ENCODE measurements around the gene SUGCT. TPM values are rescaled to one million over a fixed set of nuclear protein-coding genes. Genes with fewer than 3 reads are reported as not detected.

SUGCT gene
- polyA plus RNA-seq, 1 of the 3 experiments (the other 2 are of a cell fraction) = 53.7 TPM

- Histone ChIP-seq H3F3A (replicated peaks; ENCODE audit: insufficient read depth) (no peaks in the 10 kb centered on the region), H3K9ac (no peak overlapping the region), H3K9me2 (no peaks in the 10 kb centered on the region), H3K27ac (ENCODE audit: low read depth in 2 of 2, low read length in 1 of 2) (no peak overlapping the region), H4K20me1 (ENCODE audit: insufficient read depth) (no peaks in the 10 kb centered on the region), H3K4me3 (ENCODE audit: low read depth in 2 of 2, low read length in 1 of 2) (no peak overlapping the region), H3K4me1 (ENCODE audit: control insufficient read depth in 1 of 2, insufficient read depth in 2 of 2, low read depth in 1 of 2, low read length in 1 of 2) (no peaks in the 10 kb centered on the region), H3K9me3 (no peaks in the 10 kb centered on the region), H3K36me3 (replicated peaks in 1 of 2; ENCODE audit: control insufficient read depth in 1 of 2, insufficient read depth in 2 of 2, low read length in 1 of 2) (peaks cover 0 to 5% of the 10 kb centered on the region in 2 experiments), H2AFZ (ENCODE audit: low read depth) (no peak overlapping the region), H3K79me2 (ENCODE audit: insufficient read depth) (no peaks in the 10 kb centered on the region), H3K4me2 (no peak overlapping the region), H3K27me3 (ENCODE audit: insufficient read depth) (no peaks in the 10 kb centered on the region)
- CTCF ChIA-PET = interaction anchor here (1.3 kb wide), 1 partner anchor 11 kb away, joined by 3 read pairs; no protein-coding TSS in a partner anchor
- WGBS (ENCODE audit: low lambda C conversion rate) = 77% methylated on average over 1 of the region's 1 CpG
- no peak for DNase-seq
- POLR2A ChIA-PET = no interaction called here
- no peak for TF ChIP-seq MAX (IDR thresholded peaks at IDR 0.05; ENCODE audit: low read depth)
- TF ChIP-seq EP300 (IDR thresholded peaks at IDR 0.05; ENCODE audit: borderline replicate concordance in 1 of 2, low read depth in 1 of 2, low read length in 1 of 2) = no peak
- TF ChIP-seq NFIC (IDR thresholded peaks at IDR 0.05; ENCODE audit: borderline replicate concordance) = no peak
- TF ChIP-seq TAF1 (IDR thresholded peaks at IDR 0.05; ENCODE audit: borderline replicate concordance, low read depth, low read length) = no peak
- TF ChIP-seq CTCF (IDR thresholded peaks at IDR 0.05) = no peak
- no peak for TF ChIP-seq RCOR1 (IDR thresholded peaks at IDR 0.05; ENCODE audit: low read length)
- no peak for TF ChIP-seq CHD2 (IDR thresholded peaks at IDR 0.05; ENCODE audit: low read length, partially characterized antibody)
- no peak for TF ChIP-seq POLR2AphosphoS5 (IDR thresholded peaks at IDR 0.05; ENCODE audit: low read depth, low read length)
- no peak for TF ChIP-seq RFX5 (IDR thresholded peaks at IDR 0.05; ENCODE audit: low read length)
- TF ChIP-seq MXI1 (IDR thresholded peaks at IDR 0.05; ENCODE audit: low read depth, low read length) = no peak
Observed at GRCh38 chr7:40186586-40186985, 51.8 kb downstream of the SUGCT start.

GRCh38 chr7:40192036-40192435 lies 57.2 kb downstream of the SUGCT start:
- H3K9ac ChIP-seq = no peak overlapping the region
- no peaks in the 10 kb centered on the region for H3K36me3 ChIP-seq (replicated peaks in 1 of 2; ENCODE audit: control insufficient read depth in 1 of 2, insufficient read depth in 2 of 2, low read length in 1 of 2)
- CTCF ChIA-PET = no interaction called here
- POLR2A ChIA-PET = no interaction called here
- no peaks in the 10 kb centered on the region for H3K9me3 ChIP-seq
- H3K4me2 ChIP-seq = no peak overlapping the region
- H3K27ac ChIP-seq (ENCODE audit: low read depth in 2 of 2, low read length in 1 of 2) = no peak overlapping the region
- H2AFZ ChIP-seq (ENCODE audit: low read depth) = no peak overlapping the region
- TF ChIP-seq USF1 (IDR thresholded peaks at IDR 0.05; ENCODE audit: borderline replicate concordance, low read depth) (no peak), RXRA (IDR thresholded peaks at IDR 0.05; ENCODE audit: borderline replicate concordance, low read depth) (no peak)
- H3K27me3 ChIP-seq (ENCODE audit: insufficient read depth) = no peaks in the 10 kb centered on the region
- peaks cover 11% of the 10 kb centered on the region for H3F3A ChIP-seq (replicated peaks; ENCODE audit: insufficient read depth)
- H3K4me1 ChIP-seq (ENCODE audit: control insufficient read depth in 1 of 2, insufficient read depth in 2 of 2, low read depth in 1 of 2, low read length in 1 of 2) = no peaks in the 10 kb centered on the region
- WGBS (ENCODE audit: low lambda C conversion rate) = 100% methylated on average over 2 of the region's 2 CpGs
- no peaks in the 10 kb centered on the region for H3K79me2 ChIP-seq (ENCODE audit: insufficient read depth)
- DNase-seq = no peak
- no peaks in the 10 kb centered on the region for H3K9me2 ChIP-seq
- H3K4me3 ChIP-seq (ENCODE audit: low read depth in 2 of 2, low read length in 1 of 2) = no peak overlapping the region
- no peaks in the 10 kb centered on the region for H4K20me1 ChIP-seq (ENCODE audit: insufficient read depth)

Measured in SK-N-SH (cell line).